Mesothelial cell of epicardium (in vitro differentiated cells): Measurements from ENCODE around the gene UBAP1. TPM values are rescaled to one million over a fixed set of nuclear protein-coding genes. Genes with fewer than 3 reads are reported as not detected.
"Not testable (repeated sequence)": the region's sequence is repeated elsewhere in the genome, so short reads cannot be mapped to it uniquely, and the experiment has no call there.

Source experiments
- DNase-seq, 2 experiments: peaks; one replicate each; pipeline ENCODE4 v3.0.0; 2021; ENCODE audit warnings: low spot score in 2 of 2; ENCODE audit not compliant: unreplicated experiment in 2 of 2
- H3K27ac Mint-ChIP-seq: 2 replicates; pipeline ENCODE4 v1.8.0; 2021; ENCODE audit warnings: mixed read lengths
- H3K27me3 Mint-ChIP-seq: 2 replicates; pipeline ENCODE4 v1.8.0; 2021; ENCODE audit warnings: low read depth, mixed read lengths
- H3K36me3 Mint-ChIP-seq: 2 replicates; pipeline ENCODE4 v1.8.0; 2021; ENCODE audit warnings: mixed read lengths
- H3K4me1 Mint-ChIP-seq: 2 replicates; pipeline ENCODE4 v1.8.0; 2021; ENCODE audit warnings: mixed read lengths
- H3K4me3 Mint-ChIP-seq: 2 replicates; pipeline ENCODE4 v1.8.0; 2021; ENCODE audit warnings: mild to moderate bottlenecking, moderate library complexity, mixed read lengths
- H3K9me3 Mint-ChIP-seq: 2 replicates; pipeline ENCODE4 v1.8.0; 2021; ENCODE audit warnings: mixed read lengths
- total RNA-seq: library from RNA; stranded (reverse); gene quantifications from 3 replicates; pipeline ENCODE4 v1.2.1, GENCODE V29; 2021
- TF ChIP-seq, protein P1 (sequence below): fragments of 200-600 bp; sonication (generic); IDR thresholded peaks from one replicate; pipeline ENCODE4 v1.5.0; 2021; ENCODE audit warnings: antibody characterized with exemption; ENCODE audit not compliant: unreplicated experiment

UBAP1 gene
- total RNA-seq, 1 donor from 2014 or later = 38.0 TPM

DNA sequence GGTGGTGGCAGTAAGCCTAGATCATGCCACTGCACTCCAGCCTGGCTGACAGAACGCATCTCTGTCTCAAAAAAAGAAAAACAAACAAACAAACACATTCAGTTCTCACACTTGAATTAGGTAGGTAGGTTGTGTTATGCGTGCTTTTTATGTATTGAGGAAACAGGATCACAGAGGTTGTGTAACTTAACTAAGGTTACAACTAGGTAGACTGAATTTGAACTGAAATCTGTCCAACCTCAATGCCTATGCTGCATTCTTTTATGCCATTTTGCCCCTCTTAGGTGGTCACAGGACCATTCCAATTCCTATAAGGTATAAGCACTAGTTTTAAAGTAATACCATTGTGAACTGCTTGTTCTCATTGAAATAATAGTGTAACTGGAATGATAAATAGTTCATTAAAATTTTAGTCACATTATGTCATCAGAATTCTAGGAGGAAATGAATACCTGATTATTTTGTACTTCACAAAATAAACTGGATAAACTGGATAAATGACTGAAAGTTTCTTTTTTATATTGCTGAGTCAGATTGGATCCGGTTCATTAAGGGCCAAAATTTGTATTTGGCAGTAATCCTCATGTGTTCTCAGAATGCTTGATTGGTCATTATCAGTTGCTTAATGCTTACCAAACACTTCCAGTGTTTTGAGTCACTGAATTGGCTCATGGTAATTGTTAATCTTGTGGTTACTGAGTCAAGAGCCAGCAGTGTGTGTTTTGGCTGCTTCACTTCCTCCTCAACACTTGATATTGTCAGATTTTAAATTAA is 7.1 kb downstream of the UBAP1 start:
- Mint-ChIP-seq H3K27me3 (no peaks in the 10 kb centered on the region), H3K4me3 (no peak overlapping the region), H3K9me3 (no peaks in the 10 kb centered on the region), H3K27ac (peak overlapping the region; percentile 89), H3K4me1 (peaks cover 21% of the 10 kb centered on the region), H3K36me3 (peaks cover 7% of the 10 kb centered on the region)
- no peak for DNase-seq
- TF ChIP-seq, protein P1, sequence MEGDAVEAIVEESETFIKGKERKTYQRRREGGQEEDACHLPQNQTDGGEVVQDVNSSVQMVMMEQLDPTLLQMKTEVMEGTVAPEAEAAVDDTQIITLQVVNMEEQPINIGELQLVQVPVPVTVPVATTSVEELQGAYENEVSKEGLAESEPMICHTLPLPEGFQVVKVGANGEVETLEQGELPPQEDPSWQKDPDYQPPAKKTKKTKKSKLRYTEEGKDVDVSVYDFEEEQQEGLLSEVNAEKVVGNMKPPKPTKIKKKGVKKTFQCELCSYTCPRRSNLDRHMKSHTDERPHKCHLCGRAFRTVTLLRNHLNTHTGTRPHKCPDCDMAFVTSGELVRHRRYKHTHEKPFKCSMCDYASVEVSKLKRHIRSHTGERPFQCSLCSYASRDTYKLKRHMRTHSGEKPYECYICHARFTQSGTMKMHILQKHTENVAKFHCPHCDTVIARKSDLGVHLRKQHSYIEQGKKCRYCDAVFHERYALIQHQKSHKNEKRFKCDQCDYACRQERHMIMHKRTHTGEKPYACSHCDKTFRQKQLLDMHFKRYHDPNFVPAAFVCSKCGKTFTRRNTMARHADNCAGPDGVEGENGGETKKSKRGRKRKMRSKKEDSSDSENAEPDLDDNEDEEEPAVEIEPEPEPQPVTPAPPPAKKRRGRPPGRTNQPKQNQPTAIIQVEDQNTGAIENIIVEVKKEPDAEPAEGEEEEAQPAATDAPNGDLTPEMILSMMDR = no peak

DNA sequence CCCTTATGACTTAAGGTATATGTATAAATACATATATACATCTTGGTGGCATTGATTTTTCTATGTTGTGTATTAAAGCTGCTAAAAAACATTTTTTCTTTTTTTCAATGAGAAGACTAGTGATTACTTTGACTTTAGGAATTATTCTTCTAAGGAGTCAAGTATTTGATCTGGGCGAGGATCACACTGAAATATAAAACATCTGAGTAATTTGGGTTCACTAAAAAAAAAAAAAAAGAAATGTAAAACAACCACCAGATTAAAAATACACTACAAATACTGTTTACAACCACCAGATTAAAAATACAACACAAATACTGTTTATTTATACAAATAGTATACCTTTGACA is 9.0 kb downstream of the UBAP1 start:
- TF ChIP-seq, protein P1 = no peak
- Mint-ChIP-seq H3K27me3 (no peaks in the 10 kb centered on the region), H3K27ac (peak overlapping the region; percentile 74), H3K9me3 (no peaks in the 10 kb centered on the region), H3K4me1 (peaks cover 27% of the 10 kb centered on the region), H3K4me3 (no peak overlapping the region), H3K36me3 (peaks cover 7% of the 10 kb centered on the region)
- no peak for DNase-seq

DNA sequence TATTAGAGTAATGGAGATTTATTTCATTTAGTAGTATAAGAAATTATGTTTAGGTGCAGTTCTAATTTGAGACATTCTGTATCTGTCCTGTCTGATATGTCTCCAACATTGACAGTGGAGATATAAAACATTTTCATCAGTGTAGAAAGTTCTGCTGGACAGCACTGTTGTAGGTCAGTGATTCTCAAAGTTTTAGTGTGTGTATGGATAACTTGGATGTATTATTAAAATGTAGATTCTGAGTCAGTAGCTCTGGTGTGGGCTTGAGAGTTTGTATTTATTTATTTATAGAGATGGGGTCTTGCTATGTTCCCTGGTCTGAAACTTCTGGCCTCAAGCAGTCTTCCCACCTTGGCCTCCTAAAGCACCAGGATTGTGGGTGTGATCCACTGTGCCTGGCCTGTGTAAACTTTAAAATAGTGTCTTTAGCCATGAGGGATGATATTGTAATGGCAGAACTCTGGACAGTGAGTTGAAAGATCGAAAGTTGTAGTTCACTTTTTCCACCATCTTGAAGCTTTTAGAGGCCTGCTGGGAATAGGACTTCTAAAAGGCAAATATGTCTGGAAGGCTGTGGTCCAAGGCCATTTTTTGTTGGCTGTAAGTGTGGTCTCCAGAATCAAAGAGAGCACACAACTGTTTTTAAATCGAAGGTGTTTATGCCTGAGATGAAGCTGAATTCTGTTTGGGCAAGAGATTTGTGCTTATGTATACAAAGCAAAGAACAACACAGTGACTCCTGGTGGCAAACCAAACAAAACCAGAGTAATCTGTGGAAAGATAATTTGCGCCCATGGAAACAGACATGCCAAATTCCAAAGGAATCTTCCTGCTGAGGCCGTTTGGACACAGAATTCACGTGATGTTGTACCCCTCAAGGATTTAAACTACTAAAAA is 12.4 kb downstream of the UBAP1 start:
- Mint-ChIP-seq H3K27me3 (no peaks in the 10 kb centered on the region), H3K4me3 (no peak overlapping the region), H3K9me3 (no peaks in the 10 kb centered on the region), H3K27ac (peak overlapping the region; percentile 89), H3K36me3 (peaks cover 5% of the 10 kb centered on the region), H3K4me1 (peaks cover 22% of the 10 kb centered on the region)
- TF ChIP-seq, protein P1 = no peak
- peak in 1 of 2 experiments; percentile 9 for DNase-seq

GRCh38 chr9:34195143-34195542 is 16.3 kb downstream of the UBAP1 start:
- H3K9me3 Mint-ChIP-seq = no peaks in the 10 kb centered on the region
- no peak overlapping the region for H3K27ac Mint-ChIP-seq
- no peak for DNase-seq
- TF ChIP-seq, protein P1 = no peak
- H3K36me3 Mint-ChIP-seq = peaks cover 12% of the 10 kb centered on the region
- H3K27me3 Mint-ChIP-seq = no peaks in the 10 kb centered on the region
- no peak overlapping the region for H3K4me3 Mint-ChIP-seq
- H3K4me1 Mint-ChIP-seq = peaks cover 7% of the 10 kb centered on the region

GRCh38 chr9:34197286-34197685 is 18.4 kb downstream of the UBAP1 start:
- H3K4me3 Mint-ChIP-seq, H3K27me3 Mint-ChIP-seq, H3K9me3 Mint-ChIP-seq, DNase-seq, H3K4me1 Mint-ChIP-seq, H3K27ac Mint-ChIP-seq: not testable (repeated sequence)
- H3K36me3 Mint-ChIP-seq = peaks cover 12% of the 10 kb centered on the region
